Muscle of arm (tissue), 12 donors: ENCODE data around the gene YIPF2. TPM values are rescaled to one million over a fixed set of nuclear protein-coding genes. Genes with fewer than 3 reads are reported as not detected.
A peak's percentile ranks its signal among the peaks of the same experiment; 100 is the strongest.
"Not testable (repeated sequence)": the region's sequence is repeated elsewhere in the genome, so short reads cannot be mapped to it uniquely, and the experiment has no call there.

Experiments
- DNase-seq: peaks from one replicate; pipeline ENCODE4 v3.0.0-alpha.2; 2013
- polyA plus RNA-seq, 12 donors: library from polyadenylated mRNA; unstranded; fragments of 120-200 nt; gene quantifications; one replicate each; pipeline ENCODE4 v1.2.1, GENCODE V29; 2013; ENCODE audit not compliant: insufficient read length in 12 of 12

The YIPF2 gene
- polyA plus RNA-seq, 12 donors, result 18.0 to 56.6 (median 23.4) TPM; not detected in 1

- DNase-seq, result no peak
Observed at GRCh38 chr19:10946958-10947657, 18.7 kb upstream of the YIPF2 start.

GRCh38 chr19:10945264-10945663 lies 16.8 kb upstream of the YIPF2 start:
- DNase-seq, result no peak

- DNase-seq, result not testable (repeated sequence)
Observed at GRCh38 chr19:10943412-10943811, 15.0 kb upstream of the YIPF2 start.

GRCh38 chr19:10941649-10942048 lies 13.2 kb upstream of the YIPF2 start:
- DNase-seq, result not testable (repeated sequence)

- peak; percentile 82 for DNase-seq
Observed at GRCh38 chr19:10936661-10937084, 8.2 kb upstream of the YIPF2 start.

- DNase-seq, result no peak
Observed at GRCh38 chr19:10935371-10936059, 7.1 kb upstream of the YIPF2 start.

GRCh38 chr19:10929402-10929794 lies 959 bp upstream of the YIPF2 start:
- no peak for DNase-seq

GRCh38 chr19:10927730-10928562 lies 493 bp downstream of the YIPF2 start:
- DNase-seq, result no peak

GRCh38 chr19:10924597-10924996 lies 3.8 kb downstream of the YIPF2 start:
- DNase-seq, result no peak

GRCh38 chr19:10923260-10924112 lies 5.0 kb downstream of the YIPF2 start:
- no peak for DNase-seq

GRCh38 chr19:10922638-10923014 lies 5.8 kb downstream of the YIPF2 start:
- DNase-seq, result no peak

GRCh38 chr19:10921910-10922637 lies 6.4 kb downstream of the YIPF2 start:
- no peak for DNase-seq

GRCh38 chr19:10921199-10921909 lies 7.1 kb downstream of the YIPF2 start:
- DNase-seq, result no peak

GRCh38 chr19:10920781-10921180 lies 7.7 kb downstream of the YIPF2 start:
- no peak for DNase-seq

GRCh38 chr19:10920288-10920655 lies 8.2 kb downstream of the YIPF2 start:
- DNase-seq, result no peak

GRCh38 chr19:10919352-10920287 lies 8.8 kb downstream of the YIPF2 start:
- DNase-seq, result no peak

- no peak for DNase-seq
Observed at GRCh38 chr19:10918359-10918758, 10.1 kb downstream of the YIPF2 start.

GRCh38 chr19:10916602-10917001 lies 11.8 kb downstream of the YIPF2 start:
- DNase-seq, result no peak
